HG03175 (cell line): ENCODE results near the gene RASGRP4.
A peak's percentile ranks its signal among the peaks of the same experiment; 100 is the strongest.
"Not testable (repeated sequence)": the region's sequence is repeated elsewhere in the genome, so short reads cannot be mapped to it uniquely, and the experiment has no call there.

Source experiments
- ATAC-seq: cut with Tn5 transposase; IDR thresholded peaks from one replicate; pipeline ENCODE4 v1.9.1; 2021; ENCODE audit warnings: mild to moderate bottlenecking, moderate library complexity; ENCODE audit not compliant: unreplicated experiment

Gene RASGRP4

DNA sequence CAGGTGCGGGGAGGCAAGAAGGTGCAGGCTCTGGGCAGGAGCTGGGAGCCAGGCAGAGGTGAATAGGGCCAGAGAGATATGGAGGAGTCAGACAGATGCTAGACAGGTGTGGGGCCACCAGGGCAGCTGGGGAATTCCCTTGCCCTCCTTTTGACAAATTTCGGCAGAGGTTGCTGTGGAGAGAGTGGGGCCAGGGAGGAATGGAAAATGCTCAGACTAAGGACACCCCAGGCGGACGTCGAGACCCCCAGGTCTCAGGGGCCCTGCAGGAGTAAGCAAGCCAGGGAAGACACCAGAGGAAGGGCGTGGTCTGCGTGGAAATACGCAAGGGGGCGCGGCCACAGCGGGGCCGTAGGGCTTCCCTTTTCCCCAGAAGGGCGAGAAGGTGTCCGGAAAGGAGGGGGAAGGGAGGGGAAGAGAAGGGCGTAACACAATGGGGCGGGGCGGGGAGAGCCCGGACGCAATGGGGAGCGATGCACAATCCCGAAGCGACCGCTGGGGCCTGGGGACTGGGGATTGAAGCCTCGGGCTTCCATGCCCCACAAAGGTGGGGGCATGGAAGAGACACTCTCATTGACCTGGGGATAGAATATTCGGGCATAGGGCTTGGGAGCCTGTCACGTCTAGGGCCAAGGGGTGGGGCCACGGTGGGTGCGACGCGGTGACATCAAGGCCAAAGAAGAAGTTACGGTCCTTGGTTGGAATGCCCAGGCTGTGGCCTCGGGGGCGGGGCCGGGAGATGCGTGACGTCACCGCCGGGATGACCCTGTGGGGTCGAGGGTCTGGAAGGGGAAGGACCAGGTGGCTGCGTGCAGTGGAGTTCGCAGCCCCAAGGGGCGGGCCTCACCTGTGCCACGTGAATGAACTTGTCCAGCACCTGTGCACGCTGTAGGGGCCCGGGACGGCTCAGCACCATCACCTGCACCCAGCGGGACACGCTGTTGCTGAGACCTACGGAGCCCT, 8.2 kb downstream of the RASGRP4 start:
- ATAC-seq = no peak

- ATAC-seq = no peak
These were observed 8.9 kb downstream of the RASGRP4 start for GRCh38 chr19:38417146-38417543.

DNA sequence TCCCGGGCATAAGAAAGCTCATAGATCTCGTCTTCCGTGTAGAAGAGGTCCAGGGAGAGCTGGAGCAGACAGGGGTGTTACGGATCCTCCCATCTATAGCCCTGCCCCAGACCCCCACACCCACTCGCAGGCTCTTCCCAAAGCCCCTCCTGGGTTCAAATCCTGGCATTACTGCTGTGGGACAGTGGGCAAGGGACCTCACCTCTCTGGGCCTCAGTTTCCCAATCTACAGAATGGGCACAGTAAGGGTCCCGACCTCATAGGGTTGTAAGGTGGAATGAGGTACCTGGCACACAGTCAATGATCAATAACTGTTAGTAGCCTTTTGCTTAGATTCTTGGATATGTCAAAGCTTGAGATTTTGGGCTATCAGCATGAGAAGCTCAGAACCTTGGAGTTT, 12.6 kb downstream of the RASGRP4 start:
- no peak for ATAC-seq

DNA sequence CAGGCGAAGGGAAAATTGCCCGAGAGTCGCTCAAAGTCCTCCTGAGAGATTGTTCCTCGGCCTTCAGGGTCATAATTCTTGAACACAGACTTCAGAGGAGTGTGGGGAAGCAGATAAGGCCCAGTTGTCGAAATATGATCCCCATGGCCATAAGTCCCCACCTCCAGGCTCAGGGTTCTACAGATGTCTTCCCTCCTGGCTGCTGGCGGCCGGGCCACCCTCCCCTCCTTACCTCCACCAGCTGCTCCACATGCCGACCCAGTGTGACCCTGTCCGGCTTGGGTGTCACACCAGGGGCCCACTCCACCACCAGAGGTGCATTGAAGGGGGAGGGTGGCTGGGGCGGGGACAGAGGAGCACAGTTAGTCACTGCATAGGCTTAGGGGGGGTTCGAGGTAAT, 13.1 kb downstream of the RASGRP4 start:
- ATAC-seq = no peak

DNA sequence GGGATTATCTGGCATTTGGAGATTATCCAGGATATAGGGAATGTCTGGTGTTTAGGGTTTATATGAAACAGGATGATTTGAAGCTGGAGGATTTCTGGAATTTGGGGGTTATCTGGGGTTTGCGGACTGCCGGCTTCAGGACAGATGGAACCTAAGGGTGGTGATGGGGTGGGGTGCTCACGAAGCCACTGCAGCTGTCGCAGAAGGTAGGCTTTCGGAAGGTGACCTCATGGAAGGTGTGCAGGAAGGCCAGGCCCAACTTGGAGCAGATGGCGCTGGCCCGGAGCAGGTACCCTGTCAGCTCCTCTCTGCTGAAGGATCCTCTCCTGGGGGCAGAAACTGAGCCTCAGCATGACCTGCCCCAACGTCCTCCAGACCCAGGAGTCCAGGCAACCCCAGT, 13.5 kb downstream of the RASGRP4 start:
- no peak for ATAC-seq

DNA sequence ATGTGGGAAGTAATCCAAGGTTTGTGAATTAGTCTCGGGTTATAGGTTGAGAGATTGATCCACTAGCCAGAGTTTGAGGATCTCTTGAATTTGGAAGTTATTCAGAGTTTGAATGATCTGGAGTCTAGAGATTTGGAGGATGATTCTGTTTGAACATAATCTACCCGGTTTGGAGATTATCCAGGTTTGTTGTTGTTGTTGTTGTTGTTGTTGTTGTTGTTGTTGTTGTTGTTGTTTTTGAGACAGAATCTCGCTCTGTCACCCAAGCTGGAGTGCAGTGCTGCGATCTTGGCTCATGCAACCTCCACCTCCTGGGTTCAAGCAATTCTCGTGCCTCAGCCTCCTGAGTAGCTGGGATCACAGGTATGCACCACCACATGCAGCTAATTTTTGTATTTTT, 14.1 kb downstream of the RASGRP4 start:
- ATAC-seq = not testable (repeated sequence)

- ATAC-seq = no peak
These were observed 14.8 kb downstream of the RASGRP4 start for GRCh38 chr19:38411041-38411712.

GRCh38 chr19:38410407-38410806, 15.6 kb downstream of the RASGRP4 start:
- not testable (repeated sequence) for ATAC-seq

DNA sequence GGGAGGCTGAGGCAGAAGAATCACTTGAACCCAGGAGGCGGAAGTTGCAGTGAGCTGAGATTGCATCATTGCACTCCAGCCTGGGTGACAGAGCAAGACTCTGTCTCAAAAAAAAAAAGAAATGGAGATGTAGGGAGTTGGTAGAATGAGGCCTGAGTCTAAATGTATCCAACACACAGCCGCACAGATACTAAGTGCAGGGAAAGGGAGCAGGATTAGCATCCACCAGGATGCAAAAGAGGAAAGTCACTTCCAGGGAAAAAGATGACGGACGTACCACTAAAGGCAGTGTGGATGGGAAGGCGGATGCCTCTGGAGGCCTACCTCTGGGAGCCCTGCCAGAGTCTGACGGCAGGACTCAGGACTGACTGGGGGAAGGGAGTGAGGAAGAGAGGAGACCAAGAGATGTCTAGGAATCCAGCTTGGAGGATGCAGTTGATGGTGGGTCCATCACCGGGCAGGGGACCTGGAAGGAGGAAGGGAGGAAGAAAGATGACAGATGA, 16.3 kb downstream of the RASGRP4 start:
- no peak for ATAC-seq

- ATAC-seq = no peak
These were observed 20.7 kb downstream of the RASGRP4 start for GRCh38 chr19:38405276-38405675.

- no peak for ATAC-seq
These were observed 21.2 kb downstream of the RASGRP4 start for GRCh38 chr19:38404858-38405257.

- ATAC-seq = peak; percentile 91
These were observed 22.9 kb downstream of the RASGRP4 start, which contains the start of gene FAM98C for GRCh38 chr19:38402967-38403674. TSS of gene FAM98C (plus strand) at chr19:38403093. CDS start at chr19:38403154, 61 bp downstream.

GRCh38 chr19:38402623-38402966, 23.4 kb downstream of the RASGRP4 start:
- no peak for ATAC-seq

DNA sequence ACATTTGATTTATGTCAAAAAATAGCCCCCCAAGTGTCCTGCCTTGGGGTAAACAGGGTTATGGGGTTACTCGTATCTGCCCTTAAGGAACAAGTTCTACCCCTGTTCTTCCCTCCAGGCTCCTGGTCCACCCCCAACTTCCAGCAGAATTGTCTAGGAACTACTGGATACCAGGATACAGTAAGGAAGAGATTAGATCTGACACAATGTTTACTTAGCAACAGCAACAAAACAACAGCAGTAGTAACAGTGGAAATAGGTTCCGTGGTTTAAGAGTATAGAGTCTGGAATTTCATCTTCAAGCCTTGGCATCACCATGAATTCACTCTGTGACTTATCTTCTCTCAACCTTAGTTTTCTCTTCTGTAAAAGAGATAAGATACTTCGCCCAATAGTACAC, 24.9 kb downstream of the RASGRP4 start:
- ATAC-seq = no peak

DNA sequence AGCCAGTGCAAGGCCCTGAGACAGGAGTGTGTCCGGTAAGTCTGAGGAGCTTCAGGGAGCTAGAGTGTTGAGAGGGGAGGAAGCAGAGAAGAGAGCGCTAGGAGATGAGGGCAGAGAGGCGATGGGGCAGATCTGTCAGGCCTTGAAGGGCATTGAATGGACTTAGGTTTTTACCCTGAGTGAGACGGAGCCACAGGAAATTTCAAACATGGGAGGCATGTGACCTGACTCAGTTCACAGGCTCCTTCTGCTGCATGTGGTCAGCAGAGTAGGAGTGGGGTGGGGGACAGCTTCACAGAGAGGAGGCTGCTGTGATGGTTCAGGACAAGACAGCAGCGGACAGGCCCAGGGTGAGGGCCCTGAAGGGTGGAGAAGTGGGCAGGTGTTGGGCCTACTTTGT, 25.7 kb downstream of the RASGRP4 start:
- ATAC-seq = no peak

- ATAC-seq = no peak
These were observed 26.5 kb downstream of the RASGRP4 start for GRCh38 chr19:38399537-38399936.

DNA sequence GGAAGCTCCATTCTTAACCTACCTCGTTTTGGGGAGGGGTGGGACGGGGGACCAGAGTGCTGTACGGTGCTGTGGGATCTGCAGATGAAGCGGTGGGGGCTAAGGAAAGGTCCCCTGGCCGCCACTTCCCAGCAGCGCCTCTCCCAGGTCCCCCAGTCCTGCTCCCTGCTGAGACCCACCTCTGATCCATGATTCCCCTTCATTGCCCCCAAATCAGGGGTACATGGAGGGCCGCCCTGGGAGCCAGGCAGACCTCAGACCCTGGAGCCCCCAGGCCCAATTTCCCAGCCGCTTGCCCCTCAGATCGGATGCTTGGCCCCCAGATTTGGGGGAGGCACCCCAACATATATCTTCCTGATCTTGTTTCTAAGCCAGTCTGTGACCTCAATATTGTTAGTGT, 26.9 kb downstream of the RASGRP4 start:
- no peak for ATAC-seq

DNA sequence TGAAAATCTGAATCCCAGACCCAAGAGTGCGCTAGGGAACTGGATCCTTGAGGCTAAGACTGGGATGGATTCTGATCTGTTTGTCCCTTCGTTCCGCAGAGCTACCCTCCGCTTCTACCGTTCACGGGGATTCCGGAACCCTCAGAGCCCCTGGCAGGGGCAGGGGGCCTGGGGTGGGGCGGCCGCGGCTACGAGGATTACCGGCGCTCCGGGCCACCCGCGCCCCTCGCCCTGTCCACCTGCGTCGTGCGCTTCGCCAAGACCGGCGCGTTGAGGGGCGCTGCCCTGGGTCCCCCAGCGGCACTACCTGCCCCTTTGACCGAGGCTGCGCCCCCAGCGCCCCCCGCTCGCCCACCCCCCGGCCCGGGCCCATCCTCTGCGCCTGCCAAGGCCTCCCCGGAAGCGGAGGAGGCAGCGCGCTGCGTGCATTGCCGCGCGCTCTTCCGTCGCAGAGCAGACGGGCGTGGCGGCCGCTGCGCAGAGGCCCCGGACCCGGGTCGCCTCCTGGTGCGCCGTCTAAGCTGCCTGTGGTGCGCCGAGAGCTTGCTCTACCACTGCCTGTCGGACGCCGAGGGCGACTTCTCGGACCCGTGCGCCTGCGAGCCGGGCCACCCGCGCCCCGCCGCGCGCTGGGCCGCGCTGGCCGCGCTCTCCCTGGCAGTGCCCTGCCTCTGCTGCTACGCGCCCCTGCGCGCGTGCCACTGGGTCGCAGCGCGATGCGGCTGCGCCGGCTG, 30.5 kb downstream of the RASGRP4 start:
- ATAC-seq = no peak

- ATAC-seq = no peak
These were observed 31.5 kb downstream of the RASGRP4 start for GRCh38 chr19:38394488-38394887.

DNA sequence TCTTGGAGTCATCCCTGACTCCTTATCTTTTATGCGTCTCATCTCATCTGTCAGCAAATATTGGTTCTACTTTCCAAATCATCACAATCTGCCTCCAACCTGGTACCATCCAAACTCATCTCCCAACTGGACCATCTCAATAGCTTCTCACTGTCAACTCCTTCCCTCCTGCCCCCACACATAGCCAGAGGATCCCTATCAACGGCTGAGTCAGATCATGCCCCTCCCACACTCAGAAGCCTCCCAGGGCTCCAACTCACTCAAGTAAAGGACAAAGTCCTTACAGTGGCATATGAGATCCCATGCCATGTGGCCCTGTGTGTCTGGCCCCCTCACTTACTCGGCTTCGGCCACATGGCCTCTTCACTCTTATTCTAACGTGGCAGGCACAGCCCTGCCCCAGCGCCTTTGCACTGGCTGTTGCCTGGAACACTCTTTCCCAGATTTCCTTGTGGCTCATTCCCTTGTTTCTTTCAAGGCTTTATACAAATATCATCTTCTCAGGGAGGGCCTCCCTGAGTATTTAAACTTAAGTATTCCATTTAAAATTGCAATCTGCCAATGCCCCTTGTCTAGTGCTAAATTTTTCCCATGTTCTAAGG, 33.2 kb downstream of the RASGRP4 start:
- no peak for ATAC-seq
